Mucosa of gallbladder (tissue), 1 donor: ENCODE results near the gene ZHX3. TPM values are rescaled to one million over a fixed set of nuclear protein-coding genes. Genes with fewer than 3 reads are reported as not detected.
"Not testable (repeated sequence)": the region's sequence is repeated elsewhere in the genome, so short reads cannot be mapped to it uniquely, and the experiment has no call there.

Experiments used
- DNase-seq: peaks from one replicate; pipeline ENCODE4 v3.0.0-alpha.2; 2020; ENCODE audit warnings: low spot score
- total RNA-seq: library from RNA; stranded (reverse); gene quantifications from one replicate; pipeline ENCODE4 v1.2.1, GENCODE V29; 2021
- donor health status: DM: no; HTN: no; CAD: no.

The ZHX3 gene
- total RNA-seq, 1 donor from 2014 or later = 47.3 TPM

DNA sequence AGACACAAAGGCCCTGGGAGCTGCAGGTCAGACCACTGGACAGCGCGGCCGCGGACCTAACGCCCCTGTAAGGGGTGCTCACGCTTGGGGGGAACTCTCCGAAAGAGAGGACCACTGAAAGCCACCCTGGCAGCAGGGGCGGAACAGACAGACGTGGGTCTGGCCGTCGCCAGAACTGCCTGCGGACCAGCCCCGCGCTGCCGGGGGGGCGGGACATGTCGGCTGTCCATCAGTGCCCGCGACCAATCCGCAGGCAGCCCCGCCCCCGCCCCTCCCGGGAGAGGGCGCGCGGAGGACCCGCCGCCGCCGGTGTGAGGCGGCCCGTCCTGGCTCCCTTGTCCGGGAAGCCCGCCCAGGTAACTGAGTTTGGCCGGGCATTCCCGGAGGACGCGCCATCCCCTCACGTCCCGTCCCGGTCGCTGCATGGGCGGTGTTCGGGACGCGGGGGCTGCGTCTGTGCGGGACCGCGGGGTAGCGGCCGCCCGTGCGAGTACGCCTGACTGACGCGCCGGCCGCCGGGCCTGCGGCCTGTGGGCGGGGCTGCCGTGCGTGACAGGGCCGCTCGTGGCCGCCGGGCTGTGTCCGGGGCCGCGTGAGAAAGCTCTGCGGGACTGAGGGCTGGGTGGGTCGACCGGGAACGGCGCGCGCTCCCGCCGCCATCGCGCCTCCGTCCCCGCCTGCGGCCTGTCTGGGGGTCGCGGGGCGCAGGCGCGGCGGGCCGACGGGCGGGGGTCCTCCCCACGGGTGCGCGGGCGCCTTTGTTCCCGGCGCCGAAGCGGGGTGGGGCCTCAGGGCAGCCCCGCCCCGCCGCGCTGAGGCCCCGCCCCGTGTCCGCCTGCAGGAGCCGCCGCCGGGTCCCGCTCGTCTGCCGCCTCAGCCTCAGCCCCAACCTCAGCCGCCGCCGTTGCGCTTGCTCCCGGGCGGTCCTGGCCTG, 180.6 kb downstream of the ZHX3 start, which contains the start of gene PLCG1:
Gene PLCG1, plus strand, starts transcription at position 864 of the 934 bp plus-strand sequence. CDS start 99 bp downstream, outside the sequence.
- peak; percentile 91 for DNase-seq

DNA sequence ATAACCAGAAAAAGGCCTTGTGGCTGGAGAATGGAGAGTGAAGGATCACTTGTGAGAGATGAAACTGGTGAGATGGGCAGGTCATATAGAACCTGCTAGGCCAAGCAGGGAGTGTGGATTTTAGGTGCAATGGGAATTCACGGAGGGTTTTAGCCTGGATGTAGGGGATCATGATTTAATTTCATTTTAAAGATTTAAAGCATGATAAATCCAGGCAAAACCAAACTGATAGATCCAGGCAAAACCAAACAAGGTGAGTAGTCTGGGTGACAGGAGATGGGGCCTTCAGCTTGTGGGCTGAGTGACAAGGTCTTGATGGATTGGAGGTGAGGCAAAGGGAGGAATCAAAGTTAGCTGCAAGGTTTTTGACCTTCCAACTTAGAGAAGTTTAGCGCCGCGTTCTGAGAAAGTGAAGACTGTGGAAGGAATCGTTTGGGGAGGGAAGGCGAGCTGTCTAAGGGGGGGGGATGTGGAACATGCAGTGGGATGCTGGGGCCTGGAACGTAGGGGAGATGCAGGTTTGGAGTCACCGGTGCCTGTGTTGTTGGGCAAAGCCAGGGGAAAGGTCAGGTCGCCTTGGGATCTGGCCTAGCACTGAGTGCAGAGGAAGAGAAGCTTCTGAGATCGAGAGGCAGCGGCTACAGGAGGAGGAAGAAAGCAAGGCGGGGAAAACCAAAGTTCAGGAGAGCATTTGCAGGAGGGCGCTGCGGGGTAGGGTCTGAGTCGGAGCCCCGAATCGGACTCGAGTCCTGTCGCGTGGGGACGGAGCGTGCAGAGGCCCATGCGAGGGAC, 181.4 kb downstream of the ZHX3 start:
- no peak for DNase-seq

GRCh38 chr20:41135187-41135887, 182.2 kb downstream of the ZHX3 start:
- peak; percentile 36 for DNase-seq

- DNase-seq = no peak
Observed at GRCh38 chr20:41134362-41135186, 183.0 kb downstream of the ZHX3 start.

GRCh38 chr20:41133709-41134361, 183.7 kb downstream of the ZHX3 start:
- no peak for DNase-seq

DNA sequence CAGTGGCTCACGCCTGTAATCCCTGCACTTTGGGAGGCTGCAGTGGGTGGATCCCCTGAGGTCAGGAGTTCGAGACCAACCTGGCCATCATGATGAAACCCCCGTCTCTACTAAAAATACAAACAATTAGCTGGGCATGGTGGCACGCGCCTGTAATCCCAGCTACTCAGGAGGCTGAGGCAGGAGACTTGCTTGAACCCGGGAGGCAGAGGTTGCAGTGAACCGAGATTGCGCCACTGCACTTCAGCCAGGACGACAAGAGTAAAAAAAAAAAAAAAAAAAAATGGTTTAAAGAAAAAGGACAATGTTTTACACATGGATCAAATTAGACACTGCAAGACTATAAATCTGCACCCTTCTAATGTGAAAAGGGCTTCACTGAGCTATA, 185.1 kb downstream of the ZHX3 start:
- DNase-seq = not testable (repeated sequence)

DNA sequence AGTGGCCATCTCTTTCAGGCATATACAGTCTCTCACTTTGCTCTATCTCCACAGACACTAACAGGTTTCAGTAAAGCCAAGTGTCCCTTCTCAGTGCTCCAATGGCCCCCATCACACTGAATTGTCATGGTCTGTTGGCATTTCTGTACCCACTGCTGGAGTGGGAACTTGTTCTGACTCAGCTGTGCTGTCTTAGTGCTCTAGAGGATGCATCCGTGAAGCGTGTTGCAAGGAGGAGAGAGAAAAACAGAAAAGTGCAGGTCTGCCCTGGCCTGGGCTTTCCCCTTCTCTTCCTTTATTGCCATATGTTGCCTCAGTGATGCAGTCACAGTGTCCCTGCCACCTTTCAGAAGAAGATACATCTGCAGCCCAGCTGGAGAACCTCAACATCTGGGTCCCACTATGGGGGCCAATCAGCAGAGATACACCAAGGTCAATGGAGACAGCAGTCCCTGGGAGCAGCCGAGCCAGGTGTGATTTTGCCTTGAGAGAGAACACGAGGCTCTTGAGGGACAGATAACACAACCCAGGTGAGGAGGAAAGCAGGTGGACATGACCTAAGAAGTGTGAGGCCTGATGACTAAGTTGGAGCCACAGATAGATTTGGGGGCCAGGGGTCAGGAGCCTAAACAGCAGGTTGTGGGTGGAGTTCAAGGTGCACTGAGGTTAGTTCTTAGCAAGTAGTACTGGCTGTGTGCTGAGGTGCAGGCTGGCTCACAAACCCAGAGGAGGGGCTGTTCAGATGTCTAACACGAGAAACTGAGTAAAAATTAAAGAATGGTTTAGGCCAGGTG, 185.7 kb downstream of the ZHX3 start:
- no peak for DNase-seq

Other genes with a start within 250 kb of the ZHX3 start
- 138 TPM for gene PLCG1, start 180.2 kb downstream of the ZHX3 start, total RNA-seq
- 41.8 TPM for gene LPIN3, start 23.1 kb upstream of the ZHX3 start, total RNA-seq
- 0.63 TPM for gene EMILIN3, start 49.1 kb upstream of the ZHX3 start, total RNA-seq